ENCODE data around the gene CDH8. TPM values are rescaled to one million over a fixed set of nuclear protein-coding genes. Genes with fewer than 3 reads are reported as not detected.

CDH8 gene
- total and polyA plus RNA-seq, 4 donors, result 0.02 to 3.1 (median 0.30) TPM

DNA sequence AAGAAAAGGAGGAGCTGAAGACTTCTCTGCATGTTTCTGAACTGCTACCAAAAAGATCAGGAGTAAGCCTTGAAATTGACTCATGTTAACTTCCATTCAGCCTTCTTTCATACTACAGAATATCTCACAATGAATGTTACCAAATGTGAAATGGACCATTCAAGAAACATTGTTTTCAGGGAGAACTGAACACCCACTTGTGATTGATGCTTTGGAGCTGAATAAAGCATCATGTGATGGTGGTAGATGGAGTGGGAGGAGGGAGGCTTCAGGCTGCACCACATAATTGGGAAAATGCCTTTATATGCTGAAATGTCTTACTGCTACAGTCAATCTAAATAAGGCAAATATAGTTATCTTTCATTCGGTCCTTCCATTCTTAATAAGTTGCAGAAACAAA, 127.8 kb downstream of the CDH8 start:
- peaks cover 0 to 2% (median 0%) of the 10 kb centered on the region in 4 donors for H3K9me3 ChIP-seq (ENCODE audit: control insufficient read depth in 4 of 4, insufficient read depth in 3 of 4, low read length in 3 of 4)
- H3K27ac ChIP-seq (ENCODE audit: low read depth in 1 of 2, low read length in 1 of 2), result no peak overlapping the region
- no peak for DNase-seq
- ATAC-seq (ENCODE audit: insufficient read depth, low FRiP score), result no peak
- H3K36me3 ChIP-seq (ENCODE audit: control insufficient read depth in 4 of 4, insufficient read depth in 4 of 4, low read length in 4 of 4), result no peaks in the 10 kb centered on the region
- no peaks in the 10 kb centered on the region for H3K4me1 ChIP-seq (ENCODE audit: control insufficient read depth in 5 of 5, insufficient read depth in 5 of 5, low read length in 5 of 5)
- H3K4me3 ChIP-seq, result no peak overlapping the region
- 88 to 94% methylated on average over 1 of the region's 1 CpG for WGBS, 2 donors
- TF ChIP-seq, protein P1, sequence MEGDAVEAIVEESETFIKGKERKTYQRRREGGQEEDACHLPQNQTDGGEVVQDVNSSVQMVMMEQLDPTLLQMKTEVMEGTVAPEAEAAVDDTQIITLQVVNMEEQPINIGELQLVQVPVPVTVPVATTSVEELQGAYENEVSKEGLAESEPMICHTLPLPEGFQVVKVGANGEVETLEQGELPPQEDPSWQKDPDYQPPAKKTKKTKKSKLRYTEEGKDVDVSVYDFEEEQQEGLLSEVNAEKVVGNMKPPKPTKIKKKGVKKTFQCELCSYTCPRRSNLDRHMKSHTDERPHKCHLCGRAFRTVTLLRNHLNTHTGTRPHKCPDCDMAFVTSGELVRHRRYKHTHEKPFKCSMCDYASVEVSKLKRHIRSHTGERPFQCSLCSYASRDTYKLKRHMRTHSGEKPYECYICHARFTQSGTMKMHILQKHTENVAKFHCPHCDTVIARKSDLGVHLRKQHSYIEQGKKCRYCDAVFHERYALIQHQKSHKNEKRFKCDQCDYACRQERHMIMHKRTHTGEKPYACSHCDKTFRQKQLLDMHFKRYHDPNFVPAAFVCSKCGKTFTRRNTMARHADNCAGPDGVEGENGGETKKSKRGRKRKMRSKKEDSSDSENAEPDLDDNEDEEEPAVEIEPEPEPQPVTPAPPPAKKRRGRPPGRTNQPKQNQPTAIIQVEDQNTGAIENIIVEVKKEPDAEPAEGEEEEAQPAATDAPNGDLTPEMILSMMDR (IDR thresholded peaks at IDR 0.05; ENCODE audit: control extremely low read depth, extremely low read depth), result no peak
- no peaks in the 10 kb centered on the region for H3K27me3 ChIP-seq (ENCODE audit: control insufficient read depth in 3 of 3, insufficient read depth in 3 of 3, low read length in 2 of 3)
- H3K9ac ChIP-seq (ENCODE audit: insufficient read depth in 1 of 2, low read length in 2 of 2), result no peak overlapping the region

DNA sequence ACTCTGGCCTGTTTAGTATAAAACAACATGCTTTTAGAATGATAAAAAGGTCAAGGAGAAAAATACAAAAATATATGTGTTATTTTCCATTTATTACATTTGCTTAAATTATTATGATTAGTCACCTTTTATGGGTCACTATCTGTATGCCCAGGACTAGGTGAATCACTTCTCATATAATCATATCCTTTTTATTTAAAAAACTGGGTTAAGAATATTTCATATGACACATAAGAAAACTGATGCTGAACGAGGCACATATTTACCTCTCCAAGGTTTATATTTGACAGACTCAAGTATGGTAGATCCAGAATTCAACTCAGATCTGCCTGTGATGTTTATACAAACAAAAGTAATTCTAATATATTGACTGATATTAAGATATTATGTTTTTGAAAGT, 134.5 kb downstream of the CDH8 start:
- no peak overlapping the region for H3K4me3 ChIP-seq
- no peaks in the 10 kb centered on the region for H3K36me3 ChIP-seq (ENCODE audit: control insufficient read depth in 4 of 4, insufficient read depth in 4 of 4, low read length in 4 of 4)
- 72 to 79% methylated on average over 1 of the region's 1 CpG for WGBS, 2 donors
- H3K4me1 ChIP-seq (ENCODE audit: control insufficient read depth in 5 of 5, insufficient read depth in 5 of 5, low read length in 5 of 5), result no peaks in the 10 kb centered on the region
- TF ChIP-seq, protein P1 (IDR thresholded peaks at IDR 0.05; ENCODE audit: control extremely low read depth, extremely low read depth), result no peak
- no peak for DNase-seq
- no peak overlapping the region for H3K9ac ChIP-seq (ENCODE audit: insufficient read depth in 1 of 2, low read length in 2 of 2)
- no peak overlapping the region for H3K27ac ChIP-seq (ENCODE audit: low read depth in 1 of 2, low read length in 1 of 2)
- H3K9me3 ChIP-seq (ENCODE audit: control insufficient read depth in 4 of 4, insufficient read depth in 3 of 4, low read length in 3 of 4), result peaks cover 0 to 2% (median 0%) of the 10 kb centered on the region in 4 donors
- no peaks in the 10 kb centered on the region for H3K27me3 ChIP-seq (ENCODE audit: control insufficient read depth in 3 of 3, insufficient read depth in 3 of 3, low read length in 2 of 3)
- ATAC-seq (ENCODE audit: insufficient read depth, low FRiP score), result no peak

DNA sequence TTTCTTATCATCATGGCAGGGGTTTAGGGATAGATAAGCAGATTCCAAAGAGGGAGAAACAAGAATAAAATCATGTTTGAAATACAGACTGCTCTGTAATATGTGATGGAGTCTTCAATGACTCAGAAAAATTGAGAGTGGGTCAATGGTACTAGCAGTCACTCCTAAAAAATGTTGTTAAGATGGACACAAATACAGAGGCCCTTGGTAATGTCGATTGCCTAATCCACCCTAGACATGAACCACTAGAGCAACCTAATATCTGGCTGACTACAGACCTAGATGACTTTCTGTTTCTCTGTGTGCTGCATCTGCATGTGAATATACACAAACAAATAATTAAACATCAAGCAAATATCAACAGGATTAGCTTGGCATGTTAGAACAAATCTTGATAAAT, 135.8 kb downstream of the CDH8 start:
- Histone ChIP-seq H3K9ac (ENCODE audit: insufficient read depth in 1 of 2, low read length in 2 of 2) (no peak overlapping the region), H3K36me3 (ENCODE audit: control insufficient read depth in 4 of 4, insufficient read depth in 4 of 4, low read length in 4 of 4) (no peaks in the 10 kb centered on the region), H3K4me1 (ENCODE audit: control insufficient read depth in 5 of 5, insufficient read depth in 5 of 5, low read length in 5 of 5) (no peaks in the 10 kb centered on the region), H3K27me3 (ENCODE audit: control insufficient read depth in 3 of 3, insufficient read depth in 3 of 3, low read length in 2 of 3) (no peaks in the 10 kb centered on the region), H3K4me3 (no peak overlapping the region), H3K9me3 (ENCODE audit: control insufficient read depth in 4 of 4, insufficient read depth in 3 of 4, low read length in 3 of 4) (peaks cover 0 to 2% (median 0%) of the 10 kb centered on the region in 4 donors), H3K27ac (ENCODE audit: low read depth in 1 of 2, low read length in 1 of 2) (no peak overlapping the region)
- 57 to 85% methylated on average over 1 of the region's 1 CpG for WGBS, 2 donors
- DNase-seq (no peak), ATAC-seq (ENCODE audit: insufficient read depth, low FRiP score) (no peak)
- TF ChIP-seq, protein P1 (IDR thresholded peaks at IDR 0.05; ENCODE audit: control extremely low read depth, extremely low read depth), result no peak

DNA sequence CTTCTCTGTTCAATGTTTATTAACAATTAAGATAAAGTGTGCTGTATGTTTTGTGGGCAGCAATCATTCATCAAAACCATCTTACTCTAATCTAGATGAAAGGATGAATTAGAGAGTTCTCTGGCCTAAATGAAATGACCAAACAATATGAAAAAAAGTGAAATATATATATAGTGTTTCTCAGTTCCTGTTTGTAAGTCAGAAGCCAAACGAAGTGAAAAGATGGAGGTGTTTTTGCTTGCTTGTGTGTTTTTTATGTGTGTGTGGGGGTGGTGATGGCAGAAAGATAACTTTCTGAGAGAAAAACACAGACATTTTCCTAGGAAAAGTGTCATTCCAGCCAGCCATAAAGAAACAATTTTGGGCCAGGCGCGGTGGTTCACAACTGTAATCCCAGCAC, 138.6 kb downstream of the CDH8 start:
- Histone ChIP-seq H3K4me1 (ENCODE audit: control insufficient read depth in 5 of 5, insufficient read depth in 5 of 5, low read length in 5 of 5) (no peaks in the 10 kb centered on the region), H3K9me3 (ENCODE audit: control insufficient read depth in 4 of 4, insufficient read depth in 3 of 4, low read length in 3 of 4) (no peaks in the 10 kb centered on the region), H3K9ac (ENCODE audit: insufficient read depth in 1 of 2, low read length in 2 of 2) (no peak overlapping the region), H3K27ac (ENCODE audit: low read depth in 1 of 2, low read length in 1 of 2) (no peak overlapping the region), H3K36me3 (ENCODE audit: control insufficient read depth in 4 of 4, insufficient read depth in 4 of 4, low read length in 4 of 4) (no peaks in the 10 kb centered on the region), H3K4me3 (no peak overlapping the region), H3K27me3 (ENCODE audit: control insufficient read depth in 3 of 3, insufficient read depth in 3 of 3, low read length in 2 of 3) (no peaks in the 10 kb centered on the region)
- ATAC-seq (ENCODE audit: insufficient read depth, low FRiP score) (no peak), DNase-seq (no peak)
- 55 to 82% methylated on average over 3 of the region's 3 CpGs for WGBS, 2 donors
- TF ChIP-seq, protein P1 (IDR thresholded peaks at IDR 0.05; ENCODE audit: control extremely low read depth, extremely low read depth), result no peak
